GM18511 (cell line): ENCODE results near the gene OR2T4.

Experiments
- ATAC-seq: cut with Tn5 transposase; IDR thresholded peaks from one replicate; pipeline ENCODE4 v1.9.1; 2021; ENCODE audit warnings: mild to moderate bottlenecking, moderate library complexity; ENCODE audit not compliant: unreplicated experiment

The OR2T4 gene, protein sequence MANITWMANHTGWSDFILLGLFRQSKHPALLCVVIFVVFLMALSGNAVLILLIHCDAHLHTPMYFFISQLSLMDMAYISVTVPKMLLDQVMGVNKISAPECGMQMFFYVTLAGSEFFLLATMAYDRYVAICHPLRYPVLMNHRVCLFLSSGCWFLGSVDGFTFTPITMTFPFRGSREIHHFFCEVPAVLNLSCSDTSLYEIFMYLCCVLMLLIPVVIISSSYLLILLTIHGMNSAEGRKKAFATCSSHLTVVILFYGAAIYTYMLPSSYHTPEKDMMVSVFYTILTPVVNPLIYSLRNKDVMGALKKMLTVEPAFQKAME

DNA sequence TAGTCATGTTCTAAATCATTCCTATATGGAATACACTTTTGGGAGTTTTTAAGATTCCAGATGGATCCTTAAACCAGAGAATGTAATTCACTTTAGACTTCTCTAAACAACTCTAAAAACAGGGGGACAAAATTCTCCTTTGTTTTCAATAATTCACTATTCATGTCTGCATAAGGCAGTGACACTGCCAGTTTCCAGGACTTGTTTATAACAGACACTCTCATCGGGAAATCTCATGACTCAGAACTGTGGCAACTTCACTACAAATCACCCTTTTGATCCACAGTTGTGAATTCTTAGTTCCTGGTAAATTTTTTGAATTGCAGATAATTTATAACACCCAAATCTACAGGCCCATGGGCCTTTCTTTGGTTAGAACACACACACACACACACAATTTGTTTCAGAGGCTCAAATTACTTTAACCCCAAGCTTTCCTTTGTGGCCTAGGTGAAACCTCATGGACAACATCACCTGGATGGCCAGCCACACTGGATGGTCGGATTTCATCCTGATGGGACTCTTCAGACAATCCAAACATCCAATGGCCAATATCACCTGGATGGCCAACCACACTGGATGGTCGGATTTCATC is at the start of gene OR2T4:
Gene OR2T4, plus strand, starts transcription at position 545 of the 595 bp plus-strand sequence. Its CDS starts 0 bp downstream, at position 545.
- ATAC-seq, result no peak

DNA sequence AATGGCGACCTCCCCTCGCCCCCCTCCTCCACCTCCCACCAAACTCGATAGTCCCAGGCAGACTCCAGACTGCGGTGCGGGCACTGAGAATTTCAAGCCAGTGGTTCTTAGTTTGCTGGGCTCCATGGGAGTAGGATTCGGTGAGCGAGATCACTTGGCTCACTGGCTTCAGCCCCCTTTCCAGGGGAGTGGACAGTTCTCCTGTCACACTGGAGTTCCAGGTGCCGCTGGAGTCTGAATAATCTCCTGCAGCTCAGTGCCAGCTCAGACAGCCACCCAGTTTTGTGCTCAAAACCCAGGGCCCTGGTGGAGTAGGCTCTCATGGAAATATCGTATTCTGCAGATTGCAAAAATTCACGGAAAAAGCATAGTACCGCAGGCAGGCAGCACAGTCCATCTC is 44.7 kb upstream of the OR2T4 start:
- no peak for ATAC-seq

DNA sequence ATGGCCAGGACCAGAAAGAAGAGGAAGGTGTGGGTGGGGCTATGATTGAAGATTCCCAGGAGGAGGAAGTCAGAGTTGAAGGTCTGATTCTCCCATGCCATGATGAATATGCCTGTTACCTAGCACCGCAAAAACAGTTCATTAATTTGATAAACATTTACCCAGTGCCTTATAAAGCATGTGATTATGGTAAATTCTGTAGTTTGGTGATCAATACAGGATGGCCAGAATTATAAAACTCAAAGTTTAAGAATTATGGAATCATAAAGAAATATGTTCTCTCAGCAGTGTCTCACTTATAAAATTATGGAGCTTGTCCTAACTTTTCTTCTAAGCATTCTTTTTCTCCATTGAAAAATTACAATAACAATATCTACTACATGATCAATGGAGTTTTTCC is 37.0 kb upstream of the OR2T4 start, which contains the start of gene OR2M7:
Gene OR2M7, minus strand, starts transcription at position 101 of the 400 bp plus-strand sequence. Its CDS starts 0 bp downstream, at position 101.
- no peak for ATAC-seq

DNA sequence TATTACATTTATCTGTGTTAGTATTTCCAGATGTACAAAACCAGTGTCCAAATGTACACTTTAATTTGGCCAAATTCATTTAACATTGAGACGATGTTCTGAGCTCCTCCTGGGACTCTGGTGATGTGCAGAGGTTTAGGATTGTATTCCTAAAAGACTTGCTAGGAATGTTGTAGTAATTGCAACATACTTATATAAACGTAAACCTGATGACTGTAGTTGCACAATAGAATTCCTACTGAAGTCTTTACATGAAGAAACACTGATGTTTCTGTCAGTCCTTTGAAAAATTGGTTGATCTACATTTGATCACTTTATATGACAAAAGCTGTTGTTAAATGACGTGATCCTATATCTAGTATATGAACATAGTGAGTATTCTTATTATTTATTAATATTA is 18.0 kb upstream of the OR2T4 start:
- ATAC-seq, result no peak

DNA sequence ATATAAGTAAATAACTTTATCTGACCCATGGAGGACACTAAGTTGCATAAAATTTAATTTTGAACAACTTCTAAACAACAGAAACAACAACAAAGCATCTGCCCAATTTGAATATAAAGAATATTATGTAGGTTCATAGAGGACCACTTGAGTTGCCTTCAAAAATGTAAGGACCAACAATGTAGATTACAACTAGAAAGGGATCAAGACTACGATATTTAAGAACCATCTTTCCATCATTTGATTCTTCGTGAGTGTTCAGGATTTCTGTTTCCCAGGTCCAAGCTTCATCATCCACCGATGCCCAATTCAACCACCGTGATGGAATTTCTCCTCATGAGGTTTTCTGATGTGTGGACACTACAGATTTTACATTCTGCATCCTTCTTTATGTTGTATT is 13.0 kb upstream of the OR2T4 start, which contains the start of gene OR14C36:
Gene OR14C36, plus strand, starts transcription at position 301 of the 400 bp plus-strand sequence. Its CDS starts 0 bp downstream, at position 301.
- no peak for ATAC-seq

DNA sequence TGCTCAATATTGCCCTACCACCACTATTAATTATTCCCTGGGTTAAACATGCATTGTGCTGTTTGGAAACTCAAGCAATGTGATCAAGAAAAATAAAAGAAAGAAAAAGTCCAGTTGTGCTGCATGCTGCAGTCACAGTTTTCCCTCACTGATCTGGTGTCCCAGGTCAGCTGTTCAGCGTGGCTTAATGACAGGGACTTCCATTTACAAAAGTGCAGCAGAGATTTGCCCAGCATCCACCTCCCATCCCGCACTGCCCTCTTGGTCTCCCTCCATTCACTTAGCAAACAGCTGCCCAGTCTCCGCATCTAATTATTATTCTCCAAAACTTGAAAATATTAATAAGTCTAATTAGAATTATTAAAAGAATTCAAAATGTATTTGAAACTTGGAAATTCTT is 2.0 kb upstream of the OR2T4 start:
- ATAC-seq, result no peak

DNA sequence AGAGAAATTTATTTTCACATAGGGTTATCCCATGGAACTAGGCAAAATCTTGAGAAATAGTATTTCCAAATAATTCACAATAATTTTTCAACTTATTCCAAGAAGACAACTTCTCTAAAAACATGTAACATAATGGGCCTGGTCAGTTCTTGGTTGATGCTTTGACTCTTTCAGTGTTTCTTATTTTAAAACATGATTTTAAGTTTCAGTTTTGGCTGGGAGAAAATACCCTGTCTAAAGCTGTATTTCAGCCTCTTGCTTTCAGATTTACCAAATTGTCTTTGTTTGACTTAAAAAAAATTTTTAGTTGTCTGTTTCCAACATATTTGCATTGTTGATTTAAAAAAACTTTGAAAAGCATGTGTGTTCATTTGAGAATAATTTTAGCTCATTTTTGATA is 5.1 kb downstream of the OR2T4 start:
- ATAC-seq, result no peak

DNA sequence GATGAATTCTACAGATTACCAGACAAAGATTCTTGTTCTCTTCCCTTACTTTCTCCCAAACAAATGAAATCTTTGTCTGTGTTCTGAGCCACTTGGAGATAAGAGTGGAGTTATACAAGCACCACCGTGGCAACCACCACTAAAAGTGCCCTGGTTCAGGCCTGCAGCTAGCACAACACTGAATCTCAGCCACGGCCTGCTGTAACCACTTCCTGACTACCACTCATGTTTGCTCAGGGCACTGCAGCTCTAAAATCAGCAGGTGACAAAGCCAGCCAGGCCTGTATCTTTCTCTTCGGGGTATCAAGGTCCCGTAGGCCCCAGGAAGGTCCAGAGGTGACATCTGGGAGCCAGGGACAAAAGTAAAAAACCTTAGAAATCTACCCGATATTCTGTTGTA is 10.9 kb downstream of the OR2T4 start:
- no peak for ATAC-seq

DNA sequence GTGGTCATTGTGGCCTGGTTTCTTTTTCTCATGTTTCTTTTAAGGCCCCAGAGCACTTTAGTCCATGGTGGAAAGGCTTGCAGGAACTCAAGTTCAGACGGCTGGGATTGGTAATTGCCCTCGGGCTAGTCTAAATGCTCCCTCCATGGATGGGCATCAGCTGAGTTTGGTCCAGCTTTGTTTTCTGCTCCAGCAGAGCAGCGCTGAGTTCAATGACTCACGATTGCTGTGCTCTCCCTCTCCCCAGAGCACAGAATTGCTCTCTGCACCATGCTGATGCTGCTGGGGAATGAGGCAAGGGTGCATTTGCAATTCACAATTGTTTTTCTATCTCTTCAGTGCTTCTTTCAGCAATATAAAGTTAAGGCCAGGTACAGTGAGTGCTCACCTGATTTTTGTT is 12.3 kb downstream of the OR2T4 start:
- ATAC-seq, result no peak

DNA sequence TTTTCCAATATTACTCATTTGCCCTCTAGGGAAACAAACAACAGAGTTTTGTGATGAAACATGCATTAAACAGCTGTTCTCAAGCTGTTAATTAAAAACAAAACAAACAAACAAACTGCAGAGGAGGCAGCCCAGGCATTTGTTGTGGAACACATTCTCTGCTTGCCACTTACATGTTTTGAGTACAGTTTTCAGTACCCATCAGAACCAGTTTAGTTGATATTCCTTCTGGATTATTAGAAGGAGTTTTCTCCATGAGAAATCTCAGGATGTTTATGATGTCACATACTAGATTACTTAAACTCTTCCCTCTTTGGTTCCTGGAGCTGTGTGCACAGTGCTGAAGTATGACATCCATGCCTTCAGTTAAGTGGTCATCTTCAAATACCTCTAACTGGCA is 14.0 kb downstream of the OR2T4 start, which contains the start of gene OR2T6:
Gene OR2T6, plus strand, starts transcription at position 301 of the 400 bp plus-strand sequence. CDS start 11,863 bp downstream, outside the sequence.
- no peak for ATAC-seq

DNA sequence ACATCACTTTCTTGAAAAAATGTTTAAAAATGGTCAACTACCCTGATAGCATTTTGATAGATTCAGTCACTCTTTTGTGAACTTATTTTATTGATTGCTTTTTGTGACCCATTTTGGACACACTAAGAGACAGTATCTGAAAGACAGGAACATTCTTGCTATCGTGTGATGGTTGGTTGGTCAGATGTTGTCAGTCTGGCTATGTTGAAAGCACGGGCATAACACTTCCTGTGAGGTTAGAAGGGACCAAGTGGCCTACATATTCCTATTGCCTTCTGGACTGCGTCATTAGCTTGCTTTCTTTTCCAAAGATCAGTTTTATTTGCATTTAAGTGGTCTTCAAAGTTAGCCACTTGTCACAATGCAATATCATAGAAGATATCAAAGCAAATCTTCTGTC is 15.5 kb downstream of the OR2T4 start:
- no peak for ATAC-seq

DNA sequence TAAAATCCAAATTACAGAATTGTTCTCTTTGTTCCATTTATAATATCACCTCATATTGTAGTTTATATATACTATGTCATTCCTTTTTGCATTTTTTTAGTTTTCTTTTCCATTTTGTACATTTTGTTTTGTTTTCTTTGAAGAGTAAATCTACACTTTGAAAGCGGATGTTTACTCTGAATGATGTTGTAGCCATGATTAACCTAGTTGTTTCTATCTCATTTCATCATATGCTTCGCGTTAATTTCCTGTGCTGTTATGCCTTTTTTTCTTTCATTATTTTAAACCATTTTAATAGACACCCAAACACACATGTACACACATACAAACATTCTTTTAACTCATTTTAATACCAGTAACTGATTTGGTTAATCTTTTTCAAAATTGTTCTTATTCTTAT is 19.4 kb downstream of the OR2T4 start:
- ATAC-seq, result no peak

DNA sequence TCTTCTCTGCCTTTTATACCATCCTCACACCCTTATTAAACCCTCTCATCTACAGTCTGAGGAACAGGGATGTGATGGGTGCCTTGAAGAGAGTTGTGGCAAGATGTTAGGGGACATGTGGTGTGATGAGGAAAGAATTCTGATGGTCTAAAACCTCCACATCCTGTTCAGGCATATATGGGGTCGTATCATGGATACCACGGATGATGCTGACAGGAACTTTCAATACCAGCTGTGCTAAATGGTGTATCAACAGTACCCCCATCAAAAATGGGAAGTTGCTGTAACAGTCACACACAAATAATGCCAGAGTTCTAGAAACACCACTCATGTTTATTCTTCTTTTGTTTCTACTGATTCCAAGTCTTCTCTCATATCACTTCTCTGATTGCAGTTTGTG is 27.0 kb downstream of the OR2T4 start:
- ATAC-seq, result no peak

DNA sequence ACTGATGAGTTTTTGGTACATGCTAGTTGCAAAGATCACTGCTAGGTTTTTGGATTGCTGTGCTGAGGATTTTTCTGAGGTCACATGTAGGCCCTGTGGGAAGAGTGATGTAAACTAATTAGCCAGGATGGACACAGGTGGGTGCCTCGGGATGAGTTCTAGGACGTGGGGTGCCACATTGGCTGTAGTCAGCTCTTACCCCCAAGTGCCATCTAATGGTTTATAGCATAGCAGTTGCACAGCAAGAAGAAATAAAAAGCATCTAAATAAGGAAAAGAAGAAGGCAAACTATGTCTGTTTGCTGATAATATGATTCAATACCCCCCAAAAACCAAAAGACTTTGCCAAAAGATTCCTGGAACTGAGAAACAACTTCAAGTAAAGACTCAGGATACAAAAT is 31.6 kb downstream of the OR2T4 start:
- ATAC-seq, result no peak

DNA sequence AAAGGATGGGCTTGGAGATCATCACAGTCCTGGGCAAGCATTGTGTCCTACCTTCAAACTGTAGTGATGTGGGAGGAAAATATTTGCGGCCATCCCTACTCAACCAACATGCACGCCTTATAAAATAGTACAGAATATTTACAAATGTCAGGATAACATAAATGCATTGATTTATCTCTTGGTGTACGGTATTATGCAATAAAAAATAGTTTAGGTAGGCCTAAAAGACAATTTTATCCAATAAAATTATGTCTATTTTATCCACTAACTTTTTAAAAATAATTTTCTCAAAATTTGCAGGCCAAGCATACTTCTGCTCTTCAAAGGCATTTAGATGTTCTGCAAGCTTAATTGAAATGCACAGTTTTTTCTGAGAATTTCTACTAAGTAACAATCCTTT is 41.3 kb downstream of the OR2T4 start, which contains the start of gene OR2T1:
Gene OR2T1, plus strand, starts transcription at position 301 of the 400 bp plus-strand sequence. CDS start 3,100 bp downstream, outside the sequence.
- no peak for ATAC-seq

DNA sequence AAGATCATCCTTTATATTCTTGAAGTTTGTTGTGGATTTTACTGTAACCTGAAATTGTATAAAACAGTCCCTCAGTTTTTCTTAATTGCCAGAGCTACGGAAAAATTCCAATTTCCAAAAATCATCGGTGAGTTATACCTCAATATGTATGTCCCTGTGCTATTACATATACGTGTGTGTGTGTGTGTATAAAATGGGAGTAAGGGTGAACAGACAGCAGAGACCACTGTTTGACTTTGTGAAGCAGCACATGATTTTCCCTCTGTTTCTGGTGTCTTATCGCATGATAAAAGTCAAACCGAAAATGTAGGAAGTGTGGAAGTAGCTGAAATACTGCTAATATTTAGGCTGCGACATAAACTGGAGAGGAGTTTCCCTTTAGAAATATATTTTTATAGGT is 42.6 kb downstream of the OR2T4 start:
- no peak for ATAC-seq

DNA sequence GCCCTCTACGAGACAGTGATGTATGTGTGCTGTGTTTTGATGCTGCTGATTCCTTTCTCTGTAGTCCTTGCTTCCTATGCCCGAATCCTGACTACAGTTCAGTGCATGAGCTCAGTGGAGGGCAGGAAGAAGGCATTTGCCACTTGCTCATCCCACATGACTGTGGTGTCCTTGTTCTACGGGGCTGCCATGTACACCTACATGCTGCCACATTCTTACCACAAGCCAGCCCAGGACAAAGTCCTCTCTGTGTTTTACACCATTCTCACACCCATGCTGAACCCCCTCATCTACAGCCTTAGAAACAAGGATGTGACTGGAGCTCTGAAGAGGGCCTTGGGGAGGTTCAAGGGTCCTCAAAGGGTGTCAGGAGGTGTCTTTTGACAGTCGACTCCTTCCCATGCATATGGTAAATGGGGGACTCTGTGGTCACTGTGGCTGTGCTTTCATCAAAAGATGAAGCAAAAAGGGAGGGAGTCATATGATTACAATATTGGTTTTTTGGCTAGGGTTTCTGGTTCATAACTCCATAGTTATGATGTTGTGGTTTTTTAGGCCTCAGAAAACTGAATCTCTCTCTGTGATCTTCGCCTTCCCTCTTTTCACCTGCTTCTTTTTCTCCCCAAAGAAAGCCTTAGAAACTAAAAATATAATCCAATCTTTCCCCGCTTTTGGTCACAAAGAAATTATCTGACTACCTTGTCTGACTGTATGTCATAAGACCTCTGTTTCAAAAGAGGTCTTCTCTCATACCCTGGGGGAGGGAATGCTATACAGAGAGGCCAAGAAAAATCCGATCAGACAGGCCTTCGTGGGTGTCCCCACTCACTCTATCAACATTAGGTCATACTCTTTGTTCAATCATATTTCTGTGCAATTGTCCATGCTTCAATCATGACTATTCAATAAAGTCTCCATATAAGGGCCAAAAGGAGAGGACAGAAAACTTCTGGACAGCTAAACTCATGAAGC is 45.5 kb downstream of the OR2T4 start:
- no peak for ATAC-seq
